B cell (primary cell): ENCODE results near the gene ABHD14A. TPM values are rescaled to one million over a fixed set of nuclear protein-coding genes. Genes with fewer than 3 reads are reported as not detected.

ENCODE experiments used
- ATAC-seq: fragments of 200-7000 bp; cut with Tn5 transposase; one replicate; pipeline ENCODE4 v1.10.0; 2021; ENCODE audit warnings: low read depth, mild to moderate bottlenecking, moderate number of reproducible peaks, moderate library complexity
- CTCF ChIA-PET: fragments of 350-600 bp; sonication (Branson Sonifier 250); formaldehyde crosslinking; loops from one replicate; lab custom pipeline; 2021; ENCODE audit warnings: antibody characterized with exemption, inconsistent platforms; lab: Charles Lee
- POLR2A ChIA-PET: fragments of 350-600 bp; sonication (Branson Sonifier 250); formaldehyde crosslinking; loops from one replicate; lab custom pipeline; 2021; ENCODE audit warnings: antibody characterized with exemption; lab: Charles Lee
- DNase-seq: peaks from one replicate; pipeline ENCODE4 v3.0.0; 2013
- H2AFZ ChIP-seq: 2 replicates; pipeline ENCODE4 v1.6.1; 2012; ENCODE audit warnings: mild to moderate bottlenecking, low read depth, low read length; ENCODE audit not compliant: insufficient read depth, poor library complexity, severe bottlenecking
- H3K27ac ChIP-seq, 2 donors: 1 replicate in 1 of 2; 2 replicates in 1 of 2; pipeline ENCODE4 v1.5.1; 2012 to 2013; ENCODE audit warnings: low read length in 2 of 2, mild to moderate bottlenecking in 2 of 2, moderate library complexity in 1 of 2
- H3K27me3 ChIP-seq, 4 experiments: fragments of 200-600 bp in 1 of 4; sonication (generic) in 1 of 4; replicated peaks in 1 of 4; 1 replicate in 2 of 4; 2 replicates in 2 of 4; pipeline versions ENCODE4 v1.6.1 to v1.7.0; 2013 to 2016; ENCODE audit warnings: low read length in 3 of 4, mild to moderate bottlenecking in 2 of 4, mixed read lengths in 1 of 4, moderate library complexity in 1 of 4; ENCODE audit not compliant: insufficient read depth in 4 of 4, control insufficient read depth in 3 of 4; ENCODE audit errors: control extremely low read depth in 1 of 4
- H3K36me3 ChIP-seq, 2 experiments: replicated peaks in 1 of 2; 1 replicate in 1 of 2; 2 replicates in 1 of 2; pipeline versions ENCODE4 v1.6.1 to v1.7.1; 2013; ENCODE audit warnings: low read length in 1 of 2; ENCODE audit not compliant: insufficient read depth in 2 of 2, control insufficient read depth in 1 of 2; ENCODE audit errors: control extremely low read depth in 1 of 2, extremely low read depth in 1 of 2
- H3K4me1 ChIP-seq, 2 donors: fragments of 200-600 bp in 1 of 2; sonication (generic) in 1 of 2; 1 replicate in 1 of 2; 2 replicates in 1 of 2; pipeline versions ENCODE4 v1.5.1 to v1.6.1; 2013 to 2017; ENCODE audit warnings: low read length in 2 of 2; ENCODE audit not compliant: control insufficient read depth in 2 of 2, insufficient read depth in 2 of 2
- H3K4me2 ChIP-seq: replicated peaks from 2 replicates; pipeline ENCODE3; 2012; ENCODE audit warnings: mild to moderate bottlenecking, low read depth, low read length; ENCODE audit not compliant: poor library complexity, severe bottlenecking
- H3K4me3 ChIP-seq, 5 experiments: fragments of 200-600 bp in 1 of 5; sonication (generic) in 1 of 5; 1 replicate in 3 of 5; 2 replicates in 2 of 5; pipeline versions ENCODE4 v1.5.1 to v1.7.0; 2011 to 2016; ENCODE audit warnings: low read length in 4 of 5, mild to moderate bottlenecking in 4 of 5, low read depth in 2 of 5, control low read depth in 1 of 5, moderate library complexity in 1 of 5; ENCODE audit not compliant: insufficient read depth in 1 of 5; ENCODE audit errors: control extremely low read depth in 1 of 5, extremely low read depth in 1 of 5
- H3K79me2 ChIP-seq: fragments of 200-600 bp; sonication (generic); one replicate; pipeline ENCODE4 v1.6.0; 2016; ENCODE audit warnings: low read length; ENCODE audit not compliant: control insufficient read depth, insufficient read depth
- H3K9ac ChIP-seq: fragments of 200-600 bp; sonication (generic); 2 replicates; pipeline ENCODE4 v1.6.1; 2017; ENCODE audit warnings: mild to moderate bottlenecking, low read length, moderate library complexity
- H3K9me3 ChIP-seq, 3 donors: one replicate each; pipeline versions ENCODE4 v1.6.1 to v1.7.1; 2013; ENCODE audit warnings: low read length in 2 of 3; ENCODE audit not compliant: control insufficient read depth in 2 of 3, insufficient read depth in 1 of 3; ENCODE audit errors: control extremely low read depth in 1 of 3
- H4K20me1 ChIP-seq: 2 replicates; pipeline ENCODE4 v1.6.0; 2012; ENCODE audit warnings: mild to moderate bottlenecking, low read length; ENCODE audit not compliant: insufficient read depth, control insufficient read depth, poor library complexity, severe bottlenecking
- H3K27ac Mint-ChIP-seq: one replicate; pipeline ENCODE4 v1.8.0; 2021; ENCODE audit warnings: mixed read lengths
- H3K27me3 Mint-ChIP-seq: one replicate; pipeline ENCODE4 v1.8.0; 2021; ENCODE audit warnings: mixed read lengths
- H3K4me1 Mint-ChIP-seq: one replicate; pipeline ENCODE4 v1.8.0; 2021; ENCODE audit warnings: mixed read lengths
- H3K4me3 Mint-ChIP-seq: one replicate; pipeline ENCODE4 v1.8.0; 2021; ENCODE audit warnings: mixed read lengths
- H3K9me3 Mint-ChIP-seq: one replicate; pipeline ENCODE4 v1.8.0; 2022; ENCODE audit warnings: mixed read lengths; ENCODE audit not compliant: insufficient read depth
- EZH2 ChIP-seq: IDR thresholded peaks from 2 replicates; pipeline ENCODE4 v1.6.1; 2012; ENCODE audit warnings: borderline replicate concordance, low read depth, mild to moderate bottlenecking, moderate library complexity, low read length; ENCODE audit not compliant: insufficient read depth, poor library complexity, severe bottlenecking
- WGBS: methylation state at CpG from one replicate; pipeline ENCODE4 v1.1.5; 2013; ENCODE audit warnings: missing lambda C conversion rate; ENCODE audit not compliant: insufficient coverage; 5-methylcytosine and 5-hydroxymethylcytosine counted together
- intact Hi-C: fragments of 100-400 bp; cut with micrococcal nuclease; formaldehyde crosslinking; loops from one replicate; pipeline ENCODE4 v1.10.0; 2022
- polyA plus RNA-seq: library from polyadenylated mRNA; depleted of rRNA; stranded (reverse); fragments of >200 nt; gene quantifications from 2 replicates; pipeline ENCODE4 v1.2.3, GENCODE V29; 2012
- total RNA-seq, 2 donors: library from RNA; stranded (reverse); fragments of 120-200 nt in 1 of 2; gene quantifications; 1 replicate in 1 of 2; 2 replicates in 1 of 2; pipeline versions ENCODE4 v1.2.3 to v1.2.4, GENCODE V29; 2013 to 2022
- TF ChIP-seq, protein P1 (sequence below): fragments of 200-600 bp; IDR thresholded peaks from one replicate; pipeline ENCODE4 v1.8.0; 2022; ENCODE audit warnings: antibody characterized with exemption, mild to moderate bottlenecking

The ABHD14A gene
- total and polyA plus RNA-seq, 2 donors (not counting 1 experiment from before 2014, with no cell fraction given) = 11.9 to 28.8 TPM

DNA sequence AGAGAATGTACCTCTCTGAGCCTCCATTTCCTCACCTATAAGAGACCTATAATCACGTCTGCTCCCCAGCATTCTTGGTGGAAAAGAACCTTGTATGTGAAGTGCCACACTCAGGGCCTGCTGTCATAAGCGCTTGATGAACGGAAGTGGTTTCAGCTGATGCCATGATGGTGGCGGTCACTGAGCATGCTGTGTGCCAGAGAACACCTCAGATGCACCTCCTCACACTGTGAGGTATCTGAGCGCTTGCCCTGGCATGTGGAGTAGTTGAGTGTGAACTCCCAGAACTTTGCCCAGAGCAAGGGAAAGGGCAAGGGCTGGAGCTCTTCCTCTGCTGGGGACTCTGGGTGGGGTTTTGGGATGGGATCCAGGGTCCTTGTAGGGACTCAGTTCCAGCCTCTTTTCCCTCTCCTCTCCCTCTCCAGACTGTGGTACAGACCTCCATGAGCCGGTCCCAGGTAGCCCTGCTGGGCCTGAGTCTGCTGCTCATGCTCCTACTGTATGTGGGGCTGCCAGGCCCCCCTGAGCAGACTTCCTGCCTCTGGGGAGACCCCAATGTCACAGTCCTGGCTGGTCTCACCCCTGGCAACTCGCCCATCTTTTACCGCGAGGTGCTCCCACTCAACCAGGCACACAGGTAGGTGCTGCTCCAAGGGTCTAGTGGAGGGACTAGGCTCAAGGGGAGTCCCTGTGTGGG is 2.7 kb downstream of the ABHD14A start:
- no peaks in the 10 kb centered on the region for H3K9me3 ChIP-seq
- H3K27me3 ChIP-seq = no peaks in the 10 kb centered on the region
- TF ChIP-seq, protein P1, sequence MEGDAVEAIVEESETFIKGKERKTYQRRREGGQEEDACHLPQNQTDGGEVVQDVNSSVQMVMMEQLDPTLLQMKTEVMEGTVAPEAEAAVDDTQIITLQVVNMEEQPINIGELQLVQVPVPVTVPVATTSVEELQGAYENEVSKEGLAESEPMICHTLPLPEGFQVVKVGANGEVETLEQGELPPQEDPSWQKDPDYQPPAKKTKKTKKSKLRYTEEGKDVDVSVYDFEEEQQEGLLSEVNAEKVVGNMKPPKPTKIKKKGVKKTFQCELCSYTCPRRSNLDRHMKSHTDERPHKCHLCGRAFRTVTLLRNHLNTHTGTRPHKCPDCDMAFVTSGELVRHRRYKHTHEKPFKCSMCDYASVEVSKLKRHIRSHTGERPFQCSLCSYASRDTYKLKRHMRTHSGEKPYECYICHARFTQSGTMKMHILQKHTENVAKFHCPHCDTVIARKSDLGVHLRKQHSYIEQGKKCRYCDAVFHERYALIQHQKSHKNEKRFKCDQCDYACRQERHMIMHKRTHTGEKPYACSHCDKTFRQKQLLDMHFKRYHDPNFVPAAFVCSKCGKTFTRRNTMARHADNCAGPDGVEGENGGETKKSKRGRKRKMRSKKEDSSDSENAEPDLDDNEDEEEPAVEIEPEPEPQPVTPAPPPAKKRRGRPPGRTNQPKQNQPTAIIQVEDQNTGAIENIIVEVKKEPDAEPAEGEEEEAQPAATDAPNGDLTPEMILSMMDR = no peak
- TF ChIP-seq EZH2 = no peak
- ATAC-seq (no peak), DNase-seq (no peak)
- H3K4me3 Mint-ChIP-seq = peak overlapping the region; percentile 65
- H3K79me2 ChIP-seq = peaks cover 31% of the 10 kb centered on the region
- peaks cover 22 to 31% of the 10 kb centered on the region in 2 donors for H3K4me1 ChIP-seq
- no peaks in the 10 kb centered on the region for H4K20me1 ChIP-seq
- no peak overlapping the region for H3K9ac ChIP-seq
- POLR2A ChIA-PET = no interaction called here
- peak overlapping the region; percentile 37 for H3K27ac Mint-ChIP-seq
- no peak overlapping the region for H3K27ac ChIP-seq
- peaks cover 30% of the 10 kb centered on the region for H3K4me1 Mint-ChIP-seq
- H3K4me2 ChIP-seq = no peak overlapping the region
- WGBS = 70% methylated on average over 4 of the region's 9 CpGs
- H3K36me3 ChIP-seq = peaks cover 0 to 5% of the 10 kb centered on the region in 2 experiments
- no peaks in the 10 kb centered on the region for H3K27me3 Mint-ChIP-seq
- intact Hi-C loops = loop anchor here (10.0 kb wide), 1 partner anchor 727 kb away; the partner anchor contains the start of genes GLT8D1 and SPCS1
- CTCF ChIA-PET = no interaction called here
- no peak overlapping the region for H3K4me3 ChIP-seq
- H2AFZ ChIP-seq = no peak overlapping the region
- no peaks in the 10 kb centered on the region for H3K9me3 Mint-ChIP-seq

DNA sequence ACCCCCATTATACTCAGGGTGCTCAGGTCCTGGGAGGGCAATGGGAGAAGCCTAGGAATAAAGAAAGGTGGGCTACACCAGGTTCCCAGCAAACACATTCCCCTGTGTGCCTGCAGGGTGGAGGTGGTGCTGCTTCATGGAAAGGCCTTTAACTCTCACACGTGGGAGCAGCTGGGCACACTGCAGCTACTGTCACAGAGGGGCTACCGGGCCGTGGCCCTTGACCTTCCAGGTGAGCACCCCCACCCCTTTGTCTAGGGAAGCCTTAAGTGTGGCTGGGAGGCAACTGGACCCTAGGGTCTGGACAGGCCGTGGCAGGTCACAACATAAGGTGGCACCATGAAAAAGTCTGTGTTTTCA is 3.3 kb downstream of the ABHD14A start:
- peaks cover 24 to 33% of the 10 kb centered on the region in 2 donors for H3K4me1 ChIP-seq
- H3K36me3 ChIP-seq = peaks cover 0 to 5% of the 10 kb centered on the region in 2 experiments
- H3K27ac ChIP-seq = no peak overlapping the region
- H3K79me2 ChIP-seq = peaks cover 31% of the 10 kb centered on the region
- ATAC-seq = no peak
- H3K27me3 ChIP-seq = no peaks in the 10 kb centered on the region
- no peak for TF ChIP-seq EZH2
- TF ChIP-seq, protein P1 = no peak
- H2AFZ ChIP-seq = no peak overlapping the region
- Mint-ChIP-seq H3K4me1 (peaks cover 34% of the 10 kb centered on the region), H3K27me3 (no peaks in the 10 kb centered on the region), H3K9me3 (no peaks in the 10 kb centered on the region), H3K27ac (no peak overlapping the region), H3K4me3 (no peak overlapping the region)
- CTCF ChIA-PET = no interaction called here
- no peaks in the 10 kb centered on the region for H4K20me1 ChIP-seq
- intact Hi-C loops = loop anchor here (10.0 kb wide), 1 partner anchor 727 kb away; the partner anchor contains the start of genes GLT8D1 and SPCS1
- H3K9ac ChIP-seq = no peak overlapping the region
- no peak overlapping the region for H3K4me3 ChIP-seq
- no peak overlapping the region for H3K4me2 ChIP-seq
- WGBS = 90% methylated on average over 3 of the region's 4 CpGs
- H3K9me3 ChIP-seq = no peaks in the 10 kb centered on the region
- DNase-seq = no peak
- POLR2A ChIA-PET = no interaction called here
